Astrocyte of the hippocampus (primary cell): ENCODE measurements around the gene ATP10B.
"Not testable (repeated sequence)": the region's sequence is repeated elsewhere in the genome, so short reads cannot be mapped to it uniquely, and the experiment has no call there.

Source experiments
- DNase-seq: peaks from one replicate; pipeline ENCODE4 v3.0.0; 2011; ENCODE audit warnings: low read depth, low spot score

The ATP10B gene

GRCh38 chr5:160824301-160825001 lies 27.6 kb downstream of the ATP10B start:
- no peak for DNase-seq

- not testable (repeated sequence) for DNase-seq
These were observed 39.0 kb downstream of the ATP10B start for GRCh38 chr5:160812996-160813395.

GRCh38 chr5:160805376-160805775 lies 46.6 kb downstream of the ATP10B start:
- no peak for DNase-seq

DNA sequence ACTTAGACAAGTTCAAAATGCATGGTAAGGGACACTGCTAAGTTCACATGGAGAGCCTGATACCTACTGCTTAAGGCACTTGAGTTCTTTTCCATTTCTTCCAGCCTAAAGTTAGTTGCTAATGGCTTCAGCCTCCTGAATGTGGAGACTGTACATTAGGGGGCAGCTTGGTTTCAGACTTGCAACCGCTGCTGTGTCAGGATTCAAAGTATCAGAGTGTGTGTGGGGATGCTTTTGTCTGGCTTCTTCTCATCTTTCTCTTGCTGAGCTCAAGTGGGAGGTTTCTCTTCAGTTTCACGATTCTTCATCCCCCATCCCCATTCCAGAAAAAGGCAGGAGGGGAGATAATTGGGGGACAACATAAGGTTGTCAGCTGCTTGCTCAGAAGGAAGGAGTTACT lies 49.4 kb downstream of the ATP10B start:
- DNase-seq: peak; percentile 5

DNA sequence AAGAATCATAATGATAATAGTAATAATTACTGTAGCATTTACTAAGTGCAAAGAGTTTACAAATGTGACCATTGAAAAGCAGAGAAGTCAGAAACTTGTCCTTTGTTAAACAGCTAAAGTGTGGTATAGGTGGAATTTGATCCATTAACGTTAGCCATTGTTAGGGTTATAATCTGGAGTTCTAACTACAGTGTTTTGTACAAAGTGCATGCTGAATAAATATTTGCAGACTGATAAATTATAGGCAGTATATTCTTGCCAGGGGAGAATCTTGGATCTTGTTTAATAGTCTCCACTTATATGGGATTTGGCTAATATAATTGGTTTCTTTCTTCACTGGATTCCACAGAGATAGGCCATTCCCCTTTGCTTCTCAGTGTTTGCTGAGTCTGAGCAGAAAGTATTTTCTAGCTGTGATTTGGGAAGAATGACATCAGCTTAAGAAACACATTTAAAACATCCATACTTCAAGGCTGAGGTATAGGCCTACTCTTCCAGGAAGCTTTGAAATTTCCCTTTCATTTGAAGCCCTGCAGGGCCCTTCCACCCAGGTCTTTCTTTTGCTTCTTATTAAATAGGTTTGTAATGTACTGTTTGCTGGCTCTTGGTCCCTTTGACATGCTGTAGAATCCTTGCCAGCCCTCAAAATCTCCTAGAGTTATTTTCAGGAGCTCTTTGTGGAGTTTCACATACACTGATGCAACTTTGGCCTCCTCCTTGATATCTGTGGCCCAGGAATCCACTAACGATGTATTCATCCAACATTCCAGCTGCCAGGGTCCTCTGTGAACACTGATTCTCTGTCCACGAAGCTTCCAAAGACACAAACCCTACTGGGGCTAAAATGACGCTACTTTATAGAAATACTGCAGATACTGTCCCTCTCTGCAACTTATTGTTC lies 51.4 kb downstream of the ATP10B start:
- DNase-seq: no peak

DNA sequence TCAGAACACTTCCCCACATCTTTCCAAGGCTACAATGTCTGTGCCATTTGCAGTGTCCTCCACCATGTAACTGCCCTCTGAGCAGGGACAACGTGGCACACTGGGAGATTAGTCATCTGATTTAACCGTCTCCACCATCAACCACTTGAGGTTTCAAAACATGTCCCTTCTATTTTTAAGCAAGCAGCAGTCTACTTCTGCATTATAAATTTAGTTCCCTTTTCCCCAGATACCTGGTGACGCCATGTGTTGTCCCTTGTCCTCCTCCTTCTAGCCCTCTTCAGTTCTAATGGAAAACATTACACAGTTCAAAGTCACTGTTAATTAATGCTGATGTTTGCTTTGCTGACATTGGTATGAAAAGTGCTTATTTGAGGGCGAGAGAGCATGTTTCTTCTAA lies 52.8 kb downstream of the ATP10B start:
- DNase-seq: no peak

GRCh38 chr5:160797020-160797419 lies 55.0 kb downstream of the ATP10B start:
- DNase-seq: no peak

DNA sequence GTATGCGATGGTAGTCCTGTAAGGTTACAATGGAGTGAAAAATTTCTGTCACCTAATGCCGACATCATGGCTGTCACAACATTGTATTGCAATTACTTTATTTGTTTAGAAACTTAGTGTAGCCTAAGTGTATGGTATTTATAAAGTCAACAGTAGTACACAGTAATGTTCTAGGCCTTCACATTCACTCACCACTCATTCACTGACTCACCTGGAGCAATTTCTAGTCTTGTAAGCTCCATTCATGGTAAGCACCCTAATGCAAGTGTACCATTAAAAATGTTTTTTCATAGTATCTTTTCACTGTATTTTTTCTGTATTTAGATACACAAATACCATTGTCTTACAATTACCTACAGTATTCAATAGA lies 58.5 kb downstream of the ATP10B start:
- no peak for DNase-seq

- DNase-seq: no peak
These were observed 59.1 kb downstream of the ATP10B start for GRCh38 chr5:160792732-160793529.

DNA sequence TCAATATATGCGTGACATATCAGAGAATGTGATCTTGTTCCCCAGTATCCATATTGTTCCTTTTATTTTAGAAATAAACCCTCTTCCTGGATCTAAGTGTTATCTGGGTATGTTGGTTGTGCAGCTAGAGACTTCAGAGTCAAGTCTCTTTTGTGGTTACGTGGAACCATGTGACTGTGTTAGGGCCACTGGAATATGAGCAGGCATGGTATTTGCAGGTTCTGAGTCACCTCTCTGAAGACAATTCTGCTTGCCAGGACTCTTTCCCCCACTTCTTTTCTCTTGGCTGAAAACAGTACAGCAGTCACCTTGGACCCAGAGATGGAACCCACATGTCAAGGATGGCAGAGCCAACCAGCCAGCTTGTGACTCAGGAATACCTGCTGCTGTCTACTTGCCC lies 59.7 kb downstream of the ATP10B start:
- DNase-seq: peak; percentile 37

GRCh38 chr5:160789219-160789859 lies 62.7 kb downstream of the ATP10B start:
- no peak for DNase-seq

- peak; percentile 27 for DNase-seq
These were observed 63.8 kb downstream of the ATP10B start for GRCh38 chr5:160788102-160788660.

DNA sequence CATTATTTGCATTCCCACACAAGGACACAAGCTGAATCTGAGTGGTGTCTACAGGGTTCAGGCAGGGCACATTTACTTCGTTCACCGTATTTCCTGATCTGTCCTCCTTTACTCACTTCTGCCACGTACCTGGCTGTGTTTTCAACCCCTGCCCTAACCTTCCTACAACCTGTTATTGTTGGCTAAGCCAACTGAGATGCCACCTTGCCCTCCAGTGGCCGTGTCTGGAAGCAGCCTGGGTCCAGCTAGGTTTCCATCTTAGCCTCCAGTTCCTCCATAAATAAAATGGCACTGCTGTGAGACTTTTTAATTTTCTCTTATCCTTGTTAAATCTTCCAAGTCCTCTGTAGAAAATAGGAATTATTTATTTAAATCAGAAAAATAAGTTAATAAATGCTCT lies 64.8 kb downstream of the ATP10B start:
- peak; percentile 6 for DNase-seq

- DNase-seq: no peak
These were observed 77.2 kb downstream of the ATP10B start for GRCh38 chr5:160774666-160775315.

- no peak for DNase-seq
These were observed 78.2 kb downstream of the ATP10B start for GRCh38 chr5:160773646-160774410.

DNA sequence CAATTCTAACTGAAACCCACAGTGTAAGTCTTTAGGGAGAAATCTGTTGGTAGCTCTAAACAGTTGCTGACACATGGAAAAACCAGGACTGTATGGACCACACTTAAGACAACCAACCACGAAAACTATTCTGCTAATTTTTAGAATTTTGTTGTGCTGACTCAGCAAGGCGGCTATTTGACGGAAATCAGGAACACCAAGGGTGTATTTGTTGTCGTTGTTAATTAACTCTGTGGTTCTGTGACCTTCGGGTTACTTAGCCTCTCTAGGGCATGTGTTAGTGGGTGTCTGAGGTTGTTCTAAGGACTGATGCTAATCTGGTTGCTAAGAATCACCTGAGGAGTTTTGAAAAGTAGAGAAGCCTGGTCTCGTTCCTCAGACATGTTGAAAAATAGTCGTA lies 79.2 kb downstream of the ATP10B start:
- peak; percentile 14 for DNase-seq

GRCh38 chr5:160770718-160771117 lies 81.3 kb downstream of the ATP10B start:
- no peak for DNase-seq

DNA sequence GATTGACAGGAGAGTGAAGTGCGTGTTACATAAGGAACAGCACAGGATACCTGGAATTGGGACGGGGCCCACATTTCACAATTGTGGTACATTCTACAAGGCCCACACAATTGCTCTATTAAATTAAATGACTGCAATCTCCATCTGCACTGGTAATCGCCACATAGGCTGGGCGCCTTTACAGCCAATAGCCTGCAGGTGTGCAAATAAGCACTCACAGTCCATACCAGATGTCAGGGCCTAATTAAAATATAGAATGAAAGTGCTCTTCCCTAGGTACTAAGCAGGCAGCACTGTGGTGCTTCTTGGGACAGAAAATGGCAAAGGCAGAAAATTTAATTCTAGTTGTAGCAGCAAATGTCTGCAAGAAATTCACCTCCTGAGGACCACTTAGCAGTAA lies 82.7 kb downstream of the ATP10B start:
- DNase-seq: no peak

DNA sequence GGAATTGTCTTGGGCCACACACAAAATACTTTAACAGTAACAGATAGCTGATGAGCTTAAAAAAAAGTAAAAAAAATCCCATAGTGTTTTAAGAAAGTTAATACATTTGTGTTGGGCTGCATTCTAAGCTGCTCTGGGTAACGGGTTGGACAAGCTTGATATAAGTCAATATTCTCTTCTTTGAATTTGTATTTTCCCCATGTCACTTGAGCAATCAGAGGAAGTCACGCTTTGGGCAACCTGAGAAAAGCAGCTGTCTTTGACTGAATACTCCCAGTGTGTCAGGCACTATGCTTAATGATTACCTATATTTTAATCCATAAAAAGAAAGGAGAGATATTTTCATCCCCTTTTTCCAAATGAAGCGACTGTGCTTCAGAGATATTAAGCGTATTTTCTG lies 84.9 kb downstream of the ATP10B start:
- no peak for DNase-seq

- no peak for DNase-seq
These were observed 92.0 kb downstream of the ATP10B start for GRCh38 chr5:160760008-160760407.
